NB4 (cell line): ENCODE results near the gene HGF.

Experiments used
- CTCF ChIP-seq: IDR thresholded peaks from one replicate; pipeline ENCODE4 v1.5.1; 2012; ENCODE audit warnings: low read depth, low read length
- MAX ChIP-seq: IDR thresholded peaks from 2 replicates; pipeline ENCODE4 v1.6.1; 2011; ENCODE audit warnings: low read depth, low read length
- MYC ChIP-seq: IDR thresholded peaks from 2 replicates; pipeline ENCODE4 v1.6.1; 2011; ENCODE audit warnings: low read depth, low read length
- POLR2A ChIP-seq: IDR thresholded peaks from 2 replicates; pipeline ENCODE4 v1.6.1; 2011; ENCODE audit warnings: mild to moderate bottlenecking; ENCODE audit not compliant: insufficient read length; ENCODE audit errors: extremely low read depth

- TF ChIP-seq CTCF (no peak), POLR2A (no peak), MAX (no peak), MYC (no peak)
These were observed 112.3 kb downstream of the HGF start for GRCh38 chr7:81657551-81657950.
